ENCODE data around the gene TBC1D4. TPM values are rescaled to one million over a fixed set of nuclear protein-coding genes. Genes with fewer than 3 reads are reported as not detected.

TBC1D4 gene
- total RNA-seq, 1 experiment from 2014 or later: 5.5 TPM

GRCh38 chr13:75362026-75362425 lies 119.9 kb downstream of the TBC1D4 start:
- H3K27ac ChIP-seq (ENCODE audit: low read length): no peak overlapping the region
- DNase-seq (ENCODE audit: low read depth, low spot score) (no peak), ATAC-seq (no peak)
- TF ChIP-seq TCF7L2 (IDR thresholded peaks at IDR 0.05; ENCODE audit: low read depth, low read length) (no peak), CTCF (IDR thresholded peaks at IDR 0.05) (no peak), POLR2AphosphoS5 (IDR thresholded peaks at IDR 0.05; ENCODE audit: low read depth, low read length) (no peak), REST (IDR thresholded peaks at IDR 0.05; ENCODE audit: insufficient read depth in 1 of 2, low read depth in 2 of 2, low read length in 1 of 2) (no peak)
- in situ Hi-C loops (cut with HindIII; ENCODE audit: low pct_unique_long_range_greater_than_20kb, low sequenced_read_pairs): no loop called here
- ChIA-PET CTCF (no interaction called here), POLR2A (no interaction called here)
- no peak overlapping the region for H3K4me3 ChIP-seq (ENCODE audit: low read depth in 2 of 2, low read length in 2 of 2)
- no peaks in the 10 kb centered on the region for H3K9me3 ChIP-seq (ENCODE audit: control insufficient read depth, insufficient read depth, low read depth, low read length)
- H3K27me3 ChIP-seq (ENCODE audit: control insufficient read depth, insufficient read depth, low read length): no peaks in the 10 kb centered on the region
- no TSS peak for BruUV-seq (replicated peaks)
- intact Hi-C loops (cut with micrococcal nuclease; ENCODE audit: unreplicated experiment): no loop called here
- no peaks in the 10 kb centered on the region for H3K36me3 ChIP-seq (ENCODE audit: control insufficient read depth, insufficient read depth, low read length)
- H3K4me1 ChIP-seq (ENCODE audit: control insufficient read depth, insufficient read depth, low read length): no peaks in the 10 kb centered on the region

GRCh38 chr13:75360170-75360569 lies 121.8 kb downstream of the TBC1D4 start:
- no peak overlapping the region for H3K4me3 ChIP-seq (ENCODE audit: low read depth in 2 of 2, low read length in 2 of 2)
- BruUV-seq (replicated peaks): no TSS peak
- TF ChIP-seq CTCF (IDR thresholded peaks at IDR 0.05) (no peak), SIN3A (IDR thresholded peaks at IDR 0.05; ENCODE audit: borderline replicate concordance, insufficient read depth, low read depth, low read length) (no peak), REST (IDR thresholded peaks at IDR 0.05; ENCODE audit: insufficient read depth in 1 of 2, low read depth in 2 of 2, low read length in 1 of 2) (no peak), POLR2AphosphoS5 (IDR thresholded peaks at IDR 0.05; ENCODE audit: low read depth, low read length) (no peak), TCF7L2 (IDR thresholded peaks at IDR 0.05; ENCODE audit: low read depth, low read length) (no peak)
- H3K36me3 ChIP-seq (ENCODE audit: control insufficient read depth, insufficient read depth, low read length): no peaks in the 10 kb centered on the region
- ChIA-PET POLR2A (no interaction called here), CTCF (no interaction called here)
- no peak for ATAC-seq
- no peak overlapping the region for H3K27ac ChIP-seq (ENCODE audit: low read length)
- no peak for DNase-seq (ENCODE audit: low read depth, low spot score)
- no peaks in the 10 kb centered on the region for H3K9me3 ChIP-seq (ENCODE audit: control insufficient read depth, insufficient read depth, low read depth, low read length)
- no peaks in the 10 kb centered on the region for H3K27me3 ChIP-seq (ENCODE audit: control insufficient read depth, insufficient read depth, low read length)
- intact Hi-C loops (cut with micrococcal nuclease; ENCODE audit: unreplicated experiment) (no loop called here), in situ Hi-C loops (cut with HindIII; ENCODE audit: low pct_unique_long_range_greater_than_20kb, low sequenced_read_pairs) (no loop called here)
- H3K4me1 ChIP-seq (ENCODE audit: control insufficient read depth, insufficient read depth, low read length): no peaks in the 10 kb centered on the region

Measured in Panc1 (cell line).